CD4-positive, alpha-beta T cell (primary cell): ENCODE results near the gene AFF3. TPM values are rescaled to one million over a fixed set of nuclear protein-coding genes. Genes with fewer than 3 reads are reported as not detected.

Experiments
- ATAC-seq: fragments of 200-7000 bp; cut with Tn5 transposase; one replicate; pipeline ENCODE4 v1.10.0; 2022; ENCODE audit warnings: mild to moderate bottlenecking; ENCODE audit not compliant: poor library complexity
- CTCF ChIA-PET: fragments of 350-600 bp; sonication (Branson Sonifier 250); formaldehyde crosslinking; loops from one replicate; lab custom pipeline; 2021; ENCODE audit warnings: antibody characterized with exemption, inconsistent platforms; lab: Charles Lee
- POLR2A ChIA-PET: fragments of 350-600 bp; sonication (Branson Sonifier 250); formaldehyde crosslinking; loops from one replicate; lab custom pipeline; 2021; ENCODE audit warnings: antibody characterized with exemption, inconsistent platforms; lab: Charles Lee
- DNase-seq, 14 experiments: peaks; one replicate each; pipeline ENCODE4 v3.0.0-alpha.2; 2013 to 2020; ENCODE audit warnings: mixed read lengths in 2 of 14
- H3K27ac ChIP-seq, 2 donors: one replicate each; pipeline versions ENCODE4 v1.5.1 to v1.7.0; 2013; ENCODE audit warnings: low read length in 2 of 2, low read depth in 1 of 2, mild to moderate bottlenecking in 1 of 2
- H3K27me3 ChIP-seq, 2 experiments: 1 replicate in 1 of 2; 2 replicates in 1 of 2; pipeline versions ENCODE4 v1.6.1 to v1.7.0; 2013; ENCODE audit warnings: low read length in 2 of 2, control low read depth in 1 of 2, mild to moderate bottlenecking in 1 of 2, moderate library complexity in 1 of 2; ENCODE audit not compliant: insufficient read depth in 2 of 2, control insufficient read depth in 1 of 2
- H3K36me3 ChIP-seq: one replicate; pipeline ENCODE4 v1.6.1; 2013; ENCODE audit warnings: low read length, control low read depth; ENCODE audit not compliant: insufficient read depth
- H3K4me1 ChIP-seq: one replicate; pipeline ENCODE4 v1.6.1; 2013; ENCODE audit warnings: low read length, control low read depth; ENCODE audit not compliant: insufficient read depth
- H3K4me3 ChIP-seq: one replicate; pipeline ENCODE4 v1.5.1; 2013; ENCODE audit warnings: mild to moderate bottlenecking, low read length, moderate library complexity
- H3K9me3 ChIP-seq, 2 experiments: 1 replicate in 1 of 2; 2 replicates in 1 of 2; pipeline versions ENCODE4 v1.6.1 to v1.7.0; 2013; ENCODE audit warnings: low read length in 2 of 2, mild to moderate bottlenecking in 2 of 2, control low read depth in 1 of 2, moderate library complexity in 1 of 2; ENCODE audit not compliant: control insufficient read depth in 1 of 2, insufficient read depth in 1 of 2
- H3K27ac Mint-ChIP-seq: one replicate; pipeline ENCODE4 v1.8.0; 2020; ENCODE audit warnings: mixed read lengths
- H3K27me3 Mint-ChIP-seq: one replicate; pipeline ENCODE4 v1.8.0; 2021; ENCODE audit warnings: mixed read lengths
- H3K36me3 Mint-ChIP-seq: one replicate; pipeline ENCODE4 v1.8.0; 2021; ENCODE audit warnings: low read depth, mixed read lengths
- H3K4me1 Mint-ChIP-seq: one replicate; pipeline ENCODE4 v1.8.0; 2021; ENCODE audit warnings: low read depth, mixed read lengths
- H3K4me3 Mint-ChIP-seq: one replicate; pipeline ENCODE4 v1.8.0; 2020; ENCODE audit warnings: mild to moderate bottlenecking, mixed read lengths
- H3K9me3 Mint-ChIP-seq: one replicate; pipeline ENCODE4 v1.8.0; 2020; ENCODE audit warnings: mixed read lengths
- intact Hi-C, 2 experiments: fragments of 100-400 bp; cut with DNase I in 1 of 2; cut with micrococcal nuclease in 1 of 2; formaldehyde crosslinking; loops; one replicate each; pipeline versions ENCODE4 v1.15.1 to v1.9.0; 2023 to 2025; cut with DNase I, micrococcal nuclease
- total RNA-seq, 174 experiments: library from RNA in 2 of 174; stranded (reverse) in 2 of 174; gene quantifications; one replicate each; pipeline ENCODE4 v1.2.3 and lab custom pipeline; 2021 to 2026
- TF ChIP-seq, protein P1 (sequence below): fragments of 200-600 bp; IDR thresholded peaks from one replicate; pipeline ENCODE4 v1.8.0; 2022; ENCODE audit warnings: antibody characterized with exemption, mild to moderate bottlenecking

The AFF3 gene
- total RNA-seq, 2 experiments from 2014 or later, result 15.4 to 15.7 TPM

DNA sequence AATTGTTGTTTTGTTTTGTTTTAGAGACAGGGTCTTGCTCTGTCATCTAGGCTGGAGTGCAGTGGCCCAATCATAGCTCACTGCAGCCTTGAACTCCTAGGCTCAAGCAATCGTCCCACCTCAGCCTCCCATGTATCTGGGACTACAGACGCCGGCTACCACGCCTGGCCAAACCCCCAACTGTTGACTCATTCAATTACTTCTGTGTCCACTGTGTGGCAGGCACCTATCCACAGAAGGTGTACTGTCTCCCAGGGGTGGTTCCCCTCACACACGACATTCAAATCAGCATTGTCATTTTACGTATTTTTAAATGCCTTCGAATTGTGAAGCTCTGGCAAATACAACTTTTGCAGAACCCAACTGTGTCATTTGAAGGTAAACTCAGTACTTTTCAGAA is 464.6 kb downstream of the AFF3 start:
- Mint-ChIP-seq H3K36me3 (no peaks in the 10 kb centered on the region), H3K4me3 (no peak overlapping the region), H3K4me1 (no peaks in the 10 kb centered on the region), H3K27ac (no peak overlapping the region), H3K9me3 (no peaks in the 10 kb centered on the region), H3K27me3 (no peaks in the 10 kb centered on the region)
- no peaks in the 10 kb centered on the region for H3K27me3 ChIP-seq
- H3K4me3 ChIP-seq, result no peak overlapping the region
- ChIA-PET CTCF (no interaction called here), POLR2A (no interaction called here)
- H3K36me3 ChIP-seq, result no peaks in the 10 kb centered on the region
- ATAC-seq, result no peak
- no peak for DNase-seq
- TF ChIP-seq, protein P1, sequence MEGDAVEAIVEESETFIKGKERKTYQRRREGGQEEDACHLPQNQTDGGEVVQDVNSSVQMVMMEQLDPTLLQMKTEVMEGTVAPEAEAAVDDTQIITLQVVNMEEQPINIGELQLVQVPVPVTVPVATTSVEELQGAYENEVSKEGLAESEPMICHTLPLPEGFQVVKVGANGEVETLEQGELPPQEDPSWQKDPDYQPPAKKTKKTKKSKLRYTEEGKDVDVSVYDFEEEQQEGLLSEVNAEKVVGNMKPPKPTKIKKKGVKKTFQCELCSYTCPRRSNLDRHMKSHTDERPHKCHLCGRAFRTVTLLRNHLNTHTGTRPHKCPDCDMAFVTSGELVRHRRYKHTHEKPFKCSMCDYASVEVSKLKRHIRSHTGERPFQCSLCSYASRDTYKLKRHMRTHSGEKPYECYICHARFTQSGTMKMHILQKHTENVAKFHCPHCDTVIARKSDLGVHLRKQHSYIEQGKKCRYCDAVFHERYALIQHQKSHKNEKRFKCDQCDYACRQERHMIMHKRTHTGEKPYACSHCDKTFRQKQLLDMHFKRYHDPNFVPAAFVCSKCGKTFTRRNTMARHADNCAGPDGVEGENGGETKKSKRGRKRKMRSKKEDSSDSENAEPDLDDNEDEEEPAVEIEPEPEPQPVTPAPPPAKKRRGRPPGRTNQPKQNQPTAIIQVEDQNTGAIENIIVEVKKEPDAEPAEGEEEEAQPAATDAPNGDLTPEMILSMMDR, result no peak
- no peaks in the 10 kb centered on the region for H3K4me1 ChIP-seq
- H3K9me3 ChIP-seq, result no peaks in the 10 kb centered on the region
- H3K27ac ChIP-seq, result no peak overlapping the region
- intact Hi-C loops, result no loop called here

DNA sequence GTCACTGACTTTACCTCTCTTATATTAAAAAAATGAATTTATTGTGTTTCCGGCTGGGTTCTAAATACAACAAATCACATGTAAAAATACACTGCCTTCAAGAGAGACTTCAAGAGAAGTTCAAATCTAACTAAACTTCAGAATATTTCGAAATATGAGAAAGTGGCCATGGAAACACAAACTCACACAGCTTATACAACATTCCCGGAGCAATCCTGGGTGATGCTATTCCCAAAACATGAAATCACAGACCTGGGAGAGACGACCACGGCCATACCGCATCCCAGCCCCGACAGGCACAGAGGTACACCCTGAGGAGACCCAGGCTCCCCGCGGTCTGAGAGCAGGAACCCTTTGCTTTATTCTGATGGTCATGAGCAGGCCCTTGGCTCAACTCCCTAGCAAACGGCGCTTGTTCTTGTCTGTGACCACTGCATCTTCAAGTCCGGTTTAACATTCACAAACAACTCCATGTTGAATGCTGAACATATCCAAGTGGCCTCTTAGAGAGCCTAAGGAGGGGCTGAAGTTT is 467.2 kb downstream of the AFF3 start:
- Histone ChIP-seq H3K4me1 (no peaks in the 10 kb centered on the region), H3K4me3 (no peak overlapping the region), H3K27ac (no peak overlapping the region), H3K9me3 (no peaks in the 10 kb centered on the region), H3K36me3 (no peaks in the 10 kb centered on the region), H3K27me3 (no peaks in the 10 kb centered on the region)
- no peaks in the 10 kb centered on the region for H3K9me3 Mint-ChIP-seq
- no peak for ATAC-seq
- peaks cover 6% of the 10 kb centered on the region for H3K36me3 Mint-ChIP-seq
- DNase-seq, result no peak
- no peak overlapping the region for H3K27ac Mint-ChIP-seq
- POLR2A ChIA-PET, result no interaction called here
- TF ChIP-seq, protein P1, result no peak
- CTCF ChIA-PET, result no interaction called here
- no peaks in the 10 kb centered on the region for H3K4me1 Mint-ChIP-seq
- H3K27me3 Mint-ChIP-seq, result no peaks in the 10 kb centered on the region
- no peak overlapping the region for H3K4me3 Mint-ChIP-seq
- intact Hi-C loops, result no loop called here

DNA sequence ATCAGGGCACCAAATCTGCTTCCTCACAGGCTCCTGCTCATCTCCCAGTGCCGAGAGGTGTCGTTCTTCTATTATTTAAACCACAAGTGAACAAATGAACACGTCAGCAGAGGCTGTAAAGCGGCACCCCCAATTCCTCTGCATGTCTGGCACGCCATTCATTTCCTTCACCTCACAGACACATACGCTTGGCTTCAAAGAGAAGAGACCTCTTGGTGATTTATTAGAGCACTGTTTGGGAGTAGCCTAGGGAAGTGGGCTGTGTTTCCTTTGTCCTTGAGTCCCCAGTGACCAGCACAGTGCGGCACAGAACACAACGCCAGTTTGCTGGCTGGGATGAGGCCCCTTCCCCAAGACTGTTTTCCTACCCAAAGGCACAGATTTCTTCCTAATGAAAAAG is 468.3 kb downstream of the AFF3 start:
- DNase-seq (no peak), ATAC-seq (no peak)
- Mint-ChIP-seq H3K4me3 (no peak overlapping the region), H3K36me3 (peaks cover 14% of the 10 kb centered on the region), H3K27me3 (no peaks in the 10 kb centered on the region), H3K4me1 (no peaks in the 10 kb centered on the region), H3K9me3 (no peaks in the 10 kb centered on the region), H3K27ac (no peak overlapping the region)
- Histone ChIP-seq H3K4me3 (no peak overlapping the region), H3K27ac (no peak overlapping the region), H3K36me3 (no peaks in the 10 kb centered on the region), H3K9me3 (no peaks in the 10 kb centered on the region), H3K4me1 (no peaks in the 10 kb centered on the region), H3K27me3 (no peaks in the 10 kb centered on the region)
- POLR2A ChIA-PET, result no interaction called here
- intact Hi-C loops, result no loop called here
- TF ChIP-seq, protein P1, result no peak
- CTCF ChIA-PET, result no interaction called here
